ENCODE measurements around the gene LZTS2. TPM values are rescaled to one million over a fixed set of nuclear protein-coding genes. Genes with fewer than 3 reads are reported as not detected.
A peak's percentile ranks its signal among the peaks of the same experiment; 100 is the strongest.

Gene LZTS2
- total RNA-seq, 2 donors from 2014 or later: 12.0 to 14.1 TPM

GRCh38 chr10:101041252-101041761 lies 41.7 kb downstream of the LZTS2 start:
- Mint-ChIP-seq H3K27me3 (ENCODE audit: low read depth) (peaks cover 4% of the 10 kb centered on the region), H3K4me1 (ENCODE audit: low read depth) (peaks cover 20% of the 10 kb centered on the region), H3K36me3 (ENCODE audit: insufficient read depth in 2 of 2) (no peaks in the 10 kb centered on the region), H3K4me3 (no peak overlapping the region), H3K27ac (no peak overlapping the region), H3K9me3 (no peaks in the 10 kb centered on the region)
- DNase-seq: peak; percentile 74 to 77
- ATAC-seq (replicated peaks in 1 of 2): peak; percentile 72 to 79

- peaks cover 12% of the 10 kb centered on the region for H3K27me3 Mint-ChIP-seq (ENCODE audit: low read depth)
- H3K9me3 Mint-ChIP-seq: no peaks in the 10 kb centered on the region
- peak overlapping the region; percentile 89 to 98 for H3K4me3 Mint-ChIP-seq
- peaks cover 20% of the 10 kb centered on the region for H3K4me1 Mint-ChIP-seq (ENCODE audit: low read depth)
- H3K27ac Mint-ChIP-seq: peak overlapping the region; percentile 40
- no peaks in the 10 kb centered on the region for H3K36me3 Mint-ChIP-seq (ENCODE audit: insufficient read depth in 2 of 2)
- no peak for ATAC-seq (replicated peaks in 1 of 2)
- DNase-seq: no peak
Observed at GRCh38 chr10:101042118-101042517, 42.5 kb downstream of the LZTS2 start.

GRCh38 chr10:101042667-101043362 lies 43.2 kb downstream of the LZTS2 start:
- peak overlapping the region; percentile 89 to 98 for H3K4me3 Mint-ChIP-seq
- no peaks in the 10 kb centered on the region for H3K9me3 Mint-ChIP-seq
- no peaks in the 10 kb centered on the region for H3K36me3 Mint-ChIP-seq (ENCODE audit: insufficient read depth in 2 of 2)
- peak overlapping the region; percentile 81 for H3K27ac Mint-ChIP-seq
- peaks cover 20% of the 10 kb centered on the region for H3K4me1 Mint-ChIP-seq (ENCODE audit: low read depth)
- peak; percentile 94 to 95 for DNase-seq
- peak; percentile 94 to 95 for ATAC-seq (replicated peaks in 1 of 2)
- H3K27me3 Mint-ChIP-seq (ENCODE audit: low read depth): peaks cover 19% of the 10 kb centered on the region

- H3K4me1 Mint-ChIP-seq (ENCODE audit: low read depth): peaks cover 25% of the 10 kb centered on the region
- no peak for DNase-seq
- peak overlapping the region; percentile 89 to 98 for H3K4me3 Mint-ChIP-seq
- H3K27me3 Mint-ChIP-seq (ENCODE audit: low read depth): peaks cover 24% of the 10 kb centered on the region
- H3K9me3 Mint-ChIP-seq: no peaks in the 10 kb centered on the region
- no peak overlapping the region for H3K27ac Mint-ChIP-seq
- no peak for ATAC-seq (replicated peaks in 1 of 2)
- H3K36me3 Mint-ChIP-seq (ENCODE audit: insufficient read depth in 2 of 2): no peaks in the 10 kb centered on the region
Observed at GRCh38 chr10:101043363-101043707, 43.7 kb downstream of the LZTS2 start.

GRCh38 chr10:101044117-101044516 lies 44.5 kb downstream of the LZTS2 start:
- H3K27me3 Mint-ChIP-seq (ENCODE audit: low read depth): peaks cover 32% of the 10 kb centered on the region
- H3K4me3 Mint-ChIP-seq: peak overlapping the region in 1 of 2 donors; percentile 98
- no peaks in the 10 kb centered on the region for H3K9me3 Mint-ChIP-seq
- H3K36me3 Mint-ChIP-seq (ENCODE audit: insufficient read depth in 2 of 2): no peaks in the 10 kb centered on the region
- no peak overlapping the region for H3K27ac Mint-ChIP-seq
- ATAC-seq (replicated peaks in 1 of 2) (no peak), DNase-seq (no peak)
- H3K4me1 Mint-ChIP-seq (ENCODE audit: low read depth): peaks cover 29% of the 10 kb centered on the region

- H3K4me1 Mint-ChIP-seq (ENCODE audit: low read depth): peaks cover 36% of the 10 kb centered on the region
- no peaks in the 10 kb centered on the region for H3K36me3 Mint-ChIP-seq (ENCODE audit: insufficient read depth in 2 of 2)
- H3K9me3 Mint-ChIP-seq: no peaks in the 10 kb centered on the region
- H3K27me3 Mint-ChIP-seq (ENCODE audit: low read depth): peaks cover 52% of the 10 kb centered on the region
- DNase-seq (no peak), ATAC-seq (replicated peaks in 1 of 2) (no peak)
- H3K27ac Mint-ChIP-seq: no peak overlapping the region
- no peak overlapping the region for H3K4me3 Mint-ChIP-seq
Observed at GRCh38 chr10:101046332-101047238, 47.0 kb downstream of the LZTS2 start.

GRCh38 chr10:101047268-101047667 lies 47.7 kb downstream of the LZTS2 start:
- Mint-ChIP-seq H3K4me1 (ENCODE audit: low read depth) (peaks cover 34% of the 10 kb centered on the region), H3K9me3 (no peaks in the 10 kb centered on the region), H3K36me3 (ENCODE audit: insufficient read depth in 2 of 2) (no peaks in the 10 kb centered on the region), H3K27ac (no peak overlapping the region), H3K27me3 (ENCODE audit: low read depth) (peaks cover 52% of the 10 kb centered on the region), H3K4me3 (no peak overlapping the region)
- ATAC-seq (replicated peaks in 1 of 2): no peak
- no peak for DNase-seq

- H3K27ac Mint-ChIP-seq: no peak overlapping the region
- H3K27me3 Mint-ChIP-seq (ENCODE audit: low read depth): peaks cover 52% of the 10 kb centered on the region
- peak overlapping the region in 1 of 2 donors; percentile 24 for H3K4me3 Mint-ChIP-seq
- no peak for ATAC-seq (replicated peaks in 1 of 2)
- H3K36me3 Mint-ChIP-seq (ENCODE audit: insufficient read depth in 2 of 2): no peaks in the 10 kb centered on the region
- no peak for DNase-seq
- no peaks in the 10 kb centered on the region for H3K9me3 Mint-ChIP-seq
- H3K4me1 Mint-ChIP-seq (ENCODE audit: low read depth): peaks cover 24% of the 10 kb centered on the region
Observed at GRCh38 chr10:101047961-101048892, 48.6 kb downstream of the LZTS2 start.

GRCh38 chr10:101050208-101051069 lies 50.8 kb downstream of the LZTS2 start:
- Mint-ChIP-seq H3K27ac (no peak overlapping the region), H3K4me1 (ENCODE audit: low read depth) (peaks cover 21% of the 10 kb centered on the region), H3K27me3 (ENCODE audit: low read depth) (peaks cover 52% of the 10 kb centered on the region), H3K4me3 (peak overlapping the region; percentile 47 to 61), H3K36me3 (ENCODE audit: insufficient read depth in 2 of 2) (no peaks in the 10 kb centered on the region), H3K9me3 (no peaks in the 10 kb centered on the region)
- ATAC-seq (replicated peaks in 1 of 2) (peak; percentile 90), DNase-seq (peak; percentile 78 to 88)

- ATAC-seq (replicated peaks in 1 of 2) (no peak), DNase-seq (no peak)
- Mint-ChIP-seq H3K4me1 (ENCODE audit: low read depth) (peaks cover 31% of the 10 kb centered on the region), H3K36me3 (ENCODE audit: insufficient read depth in 2 of 2) (peaks cover 0 to 4% of the 10 kb centered on the region in 2 donors), H3K27ac (no peak overlapping the region), H3K27me3 (ENCODE audit: low read depth) (peaks cover 38% of the 10 kb centered on the region), H3K4me3 (no peak overlapping the region), H3K9me3 (no peaks in the 10 kb centered on the region)
Observed at GRCh38 chr10:101052285-101052684, 52.7 kb downstream of the LZTS2 start.

- Mint-ChIP-seq H3K9me3 (no peaks in the 10 kb centered on the region), H3K4me1 (ENCODE audit: low read depth) (peaks cover 27% of the 10 kb centered on the region), H3K27me3 (ENCODE audit: low read depth) (peaks cover 26% of the 10 kb centered on the region), H3K4me3 (no peak overlapping the region), H3K27ac (no peak overlapping the region), H3K36me3 (ENCODE audit: insufficient read depth in 2 of 2) (peaks cover 0 to 4% of the 10 kb centered on the region in 2 donors)
- no peak for ATAC-seq (replicated peaks in 1 of 2)
- no peak for DNase-seq
Observed at GRCh38 chr10:101053516-101053915, 53.9 kb downstream of the LZTS2 start.

GRCh38 chr10:101054351-101054750 lies 54.7 kb downstream of the LZTS2 start:
- H3K4me3 Mint-ChIP-seq: no peak overlapping the region
- H3K36me3 Mint-ChIP-seq (ENCODE audit: insufficient read depth in 2 of 2): peaks cover 0 to 4% of the 10 kb centered on the region in 2 donors
- peaks cover 18% of the 10 kb centered on the region for H3K27me3 Mint-ChIP-seq (ENCODE audit: low read depth)
- no peak overlapping the region for H3K27ac Mint-ChIP-seq
- ATAC-seq (replicated peaks in 1 of 2): no peak
- H3K4me1 Mint-ChIP-seq (ENCODE audit: low read depth): peaks cover 30% of the 10 kb centered on the region
- no peak for DNase-seq
- no peaks in the 10 kb centered on the region for H3K9me3 Mint-ChIP-seq
